MM.1S (cell line): ENCODE data around the gene INPP4A.

Experiments
- DNase-seq: peaks from one replicate; pipeline ENCODE4 v3.0.0-alpha.2; 2015
- H2AFZ ChIP-seq: fragments of 300-600 bp; sonication (generic); 2 replicates; pipeline ENCODE4 v1.6.0; 2016; ENCODE audit warnings: antibody characterized with exemption, low read length
- H3F3A ChIP-seq: fragments of 300-600 bp; sonication (generic); 2 replicates; pipeline ENCODE4 v1.6.1; 2016; ENCODE audit warnings: mild to moderate bottlenecking, antibody characterized with exemption, low read length, moderate library complexity, mixed read lengths; ENCODE audit not compliant: insufficient read depth
- H3K27ac ChIP-seq: fragments of 300-600 bp; sonication (generic); 2 replicates; pipeline ENCODE4 v1.5.1; 2016; ENCODE audit warnings: mild to moderate bottlenecking, low read length
- H3K27me3 ChIP-seq: fragments of 300-600 bp; sonication (generic); replicated peaks from 2 replicates; pipeline ENCODE4 v1.6.0; 2016; ENCODE audit warnings: low read length; ENCODE audit not compliant: insufficient read depth
- H3K36me3 ChIP-seq: fragments of 300-600 bp; sonication (generic); replicated peaks from 2 replicates; pipeline ENCODE4 v1.6.1; 2016; ENCODE audit warnings: mild to moderate bottlenecking, low read length, mixed read lengths; ENCODE audit not compliant: insufficient read depth
- H3K4me1 ChIP-seq: fragments of 300-600 bp; sonication (generic); 2 replicates; pipeline ENCODE4 v1.6.1; 2016; ENCODE audit warnings: low read length, mixed read lengths
- H3K4me2 ChIP-seq: fragments of 300-600 bp; sonication (generic); 2 replicates; pipeline ENCODE4 v1.6.0; 2016; ENCODE audit warnings: low read depth, low read length
- H3K4me3 ChIP-seq: fragments of 300-600 bp; sonication (generic); 2 replicates; pipeline ENCODE4 v1.5.1; 2016; ENCODE audit warnings: low read length, mixed read lengths
- H3K79me2 ChIP-seq: fragments of 300-600 bp; sonication (generic); 2 replicates; pipeline ENCODE4 v1.6.1; 2016; ENCODE audit warnings: mixed run types, low read length, mixed read lengths
- H3K9ac ChIP-seq: fragments of 300-600 bp; sonication (generic); 2 replicates; pipeline ENCODE4 v1.6.1; 2016; ENCODE audit warnings: low read length, mixed read lengths
- H3K9me2 ChIP-seq: fragments of 300-600 bp; sonication (generic); replicated peaks from 2 replicates; pipeline ENCODE4 v1.6.1; 2016; ENCODE audit warnings: mild to moderate bottlenecking, low read length, mixed read lengths; ENCODE audit not compliant: insufficient read depth
- H3K9me3 ChIP-seq: fragments of 300-600 bp; sonication (generic); replicated peaks from 2 replicates; pipeline ENCODE4 v1.6.1; 2016; ENCODE audit warnings: mild to moderate bottlenecking, low read length, mixed read lengths; ENCODE audit not compliant: insufficient read depth
- H4K20me1 ChIP-seq: fragments of 300-600 bp; sonication (generic); 2 replicates; pipeline ENCODE4 v1.6.1; 2016; ENCODE audit warnings: mild to moderate bottlenecking, low read length, moderate library complexity, mixed read lengths; ENCODE audit not compliant: insufficient read depth
- EZH2 ChIP-seq: fragments of 300-600 bp; sonication (generic); optimal IDR thresholded peaks from 2 replicates; pipeline ENCODE3; 2017; ENCODE audit warnings: low read depth, mild to moderate bottlenecking, antibody characterized with exemption, low read length, mixed read lengths
- EZH2phosphoT487 ChIP-seq: fragments of 300-600 bp; sonication (generic); IDR thresholded peaks from 2 replicates; pipeline ENCODE4 v1.6.1; 2018; ENCODE audit warnings: antibody characterized with exemption, low read length
- TF ChIP-seq, protein P1 (sequence below): fragments of 300-600 bp; sonication (generic); IDR thresholded peaks from 2 replicates; pipeline ENCODE4 v1.5.1; 2016; ENCODE audit warnings: antibody characterized with exemption, low read length, mixed read lengths

Gene INPP4A

GRCh38 chr2:98480598-98480997, 35.9 kb downstream of the INPP4A start:
- Histone ChIP-seq H3K79me2 (peaks cover 94% of the 10 kb centered on the region), H3K9ac (peak overlapping the region; percentile 94), H3K27me3 (no peaks in the 10 kb centered on the region), H3F3A (peaks cover 89% of the 10 kb centered on the region), H3K4me3 (peak overlapping the region; percentile 14; the same call in 1 of the 2 replicates), H3K27ac (peak overlapping the region; percentile 98), H3K4me2 (peak overlapping the region; percentile 71), H3K9me3 (no peaks in the 10 kb centered on the region), H3K9me2 (no peaks in the 10 kb centered on the region), H2AFZ (no peak overlapping the region), H3K36me3 (0 out of 2 replicates have a peak, but pooled peaks cover 2% of the 10 kb centered on the region), H3K4me1 (peaks cover 97% of the 10 kb centered on the region), H4K20me1 (no peaks in the 10 kb centered on the region)
- no peak for DNase-seq
- TF ChIP-seq EZH2, result no peak
- no peak for TF ChIP-seq EZH2phosphoT487
- TF ChIP-seq, protein P1, sequence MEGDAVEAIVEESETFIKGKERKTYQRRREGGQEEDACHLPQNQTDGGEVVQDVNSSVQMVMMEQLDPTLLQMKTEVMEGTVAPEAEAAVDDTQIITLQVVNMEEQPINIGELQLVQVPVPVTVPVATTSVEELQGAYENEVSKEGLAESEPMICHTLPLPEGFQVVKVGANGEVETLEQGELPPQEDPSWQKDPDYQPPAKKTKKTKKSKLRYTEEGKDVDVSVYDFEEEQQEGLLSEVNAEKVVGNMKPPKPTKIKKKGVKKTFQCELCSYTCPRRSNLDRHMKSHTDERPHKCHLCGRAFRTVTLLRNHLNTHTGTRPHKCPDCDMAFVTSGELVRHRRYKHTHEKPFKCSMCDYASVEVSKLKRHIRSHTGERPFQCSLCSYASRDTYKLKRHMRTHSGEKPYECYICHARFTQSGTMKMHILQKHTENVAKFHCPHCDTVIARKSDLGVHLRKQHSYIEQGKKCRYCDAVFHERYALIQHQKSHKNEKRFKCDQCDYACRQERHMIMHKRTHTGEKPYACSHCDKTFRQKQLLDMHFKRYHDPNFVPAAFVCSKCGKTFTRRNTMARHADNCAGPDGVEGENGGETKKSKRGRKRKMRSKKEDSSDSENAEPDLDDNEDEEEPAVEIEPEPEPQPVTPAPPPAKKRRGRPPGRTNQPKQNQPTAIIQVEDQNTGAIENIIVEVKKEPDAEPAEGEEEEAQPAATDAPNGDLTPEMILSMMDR, result no peak

DNA sequence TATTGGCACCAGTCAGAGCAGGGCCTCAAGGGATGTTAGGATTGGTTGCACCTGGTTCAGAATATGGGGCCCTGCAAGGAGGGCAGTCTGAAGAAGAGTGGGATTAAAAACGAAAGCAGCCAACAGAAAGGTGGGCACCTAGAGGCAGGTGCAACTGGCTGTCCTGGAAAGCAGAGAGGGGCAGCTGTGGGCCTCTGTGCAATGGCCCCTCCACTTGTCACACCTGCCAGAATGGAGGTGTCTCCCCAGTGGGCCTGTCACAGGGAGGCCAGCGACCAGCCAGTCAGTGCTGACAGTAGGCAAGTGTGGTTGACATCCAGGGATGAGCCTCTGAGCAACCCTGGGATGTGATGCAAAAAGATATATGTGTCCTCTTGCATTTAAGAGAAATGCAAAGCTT, 37.7 kb downstream of the INPP4A start:
- Histone ChIP-seq H3K4me3 (no peak overlapping the region; the same call in 1 of the 2 replicates), H3K27me3 (no peaks in the 10 kb centered on the region), H3K9me3 (no peaks in the 10 kb centered on the region), H4K20me1 (no peaks in the 10 kb centered on the region), H3K4me2 (peak overlapping the region; percentile 71), H3K79me2 (peaks cover 93% of the 10 kb centered on the region), H3K9ac (peak overlapping the region; percentile 94), H3K27ac (peak overlapping the region; percentile 98), H2AFZ (no peak overlapping the region), H3K9me2 (no peaks in the 10 kb centered on the region), H3K4me1 (peaks cover 97% of the 10 kb centered on the region), H3F3A (peaks cover 98% of the 10 kb centered on the region), H3K36me3 (no peaks in the 10 kb centered on the region)
- no peak for TF ChIP-seq EZH2
- no peak for TF ChIP-seq EZH2phosphoT487
- TF ChIP-seq, protein P1, result no peak
- DNase-seq, result peak; percentile 42

DNA sequence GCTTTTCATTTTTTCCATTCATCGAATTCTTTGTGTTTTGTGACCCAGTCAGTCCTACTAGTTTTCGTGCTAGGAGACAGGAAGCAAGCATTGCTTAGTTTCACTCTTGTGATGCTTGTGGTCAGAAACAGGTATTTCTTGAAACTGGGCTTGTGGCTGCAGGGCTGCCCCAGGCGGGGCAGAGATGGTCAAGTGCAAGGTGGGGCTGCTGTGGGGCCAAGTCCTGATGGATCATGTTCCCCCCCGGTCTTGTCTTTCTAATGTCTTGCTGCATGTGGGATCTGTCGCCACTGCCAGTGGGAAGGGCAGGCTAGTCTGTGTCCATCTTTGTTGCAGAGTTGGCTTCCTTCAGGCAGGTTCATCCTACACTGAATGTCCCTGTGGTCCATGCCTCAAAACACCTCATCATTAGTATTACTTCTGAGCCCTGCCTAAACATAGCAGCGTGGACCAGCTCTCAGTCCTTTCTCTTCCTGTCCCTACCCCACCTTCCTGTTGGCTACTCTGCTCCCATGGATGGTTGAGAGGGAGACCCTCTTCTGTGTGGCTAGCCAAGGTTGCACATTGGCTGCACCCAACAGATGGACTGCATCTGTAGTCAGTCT, 38.7 kb downstream of the INPP4A start:
- Histone ChIP-seq H3F3A (peaks cover 96% of the 10 kb centered on the region), H3K9me3 (no peaks in the 10 kb centered on the region), H3K9me2 (no peaks in the 10 kb centered on the region), H4K20me1 (no peaks in the 10 kb centered on the region), H3K9ac (peak overlapping the region; percentile 94), H3K4me2 (peak overlapping the region; percentile 82), H3K27me3 (no peaks in the 10 kb centered on the region), H3K79me2 (peaks cover 88% of the 10 kb centered on the region), H3K4me3 (peak overlapping the region; percentile 19; the same call in 1 of the 2 replicates), H3K4me1 (peaks cover 94% of the 10 kb centered on the region), H3K36me3 (no peaks in the 10 kb centered on the region), H3K27ac (peak overlapping the region; percentile 98), H2AFZ (no peak overlapping the region)
- TF ChIP-seq EZH2phosphoT487, result no peak
- TF ChIP-seq, protein P1, result no peak
- TF ChIP-seq EZH2, result no peak
- peak; percentile 95 for DNase-seq
